Ovary (tissue), 3 donors: Measurements from ENCODE around the gene DSCAML1.

ENCODE experiments used
- CTCF ChIP-seq, 3 donors: fragments of 450-650 bp in 2 of 3; fragments of 200-600 bp in 1 of 3; IDR thresholded peaks; one replicate each; pipeline versions ENCODE4 v1.5.1 to v1.8.0; 2016 to 2022; ENCODE audit warnings: antibody characterized with exemption in 3 of 3, mild to moderate bottlenecking in 1 of 3
- EP300 ChIP-seq: sonication (generic); formaldehyde crosslinking; IDR thresholded peaks from one replicate; pipeline ENCODE4 v1.6.1; 2017; ENCODE audit warnings: antibody characterized with exemption
- donor health status: DM: no; HTN: no; CAD: no.

GRCh38 chr11:117523680-117524079 lies 273.3 kb downstream of the DSCAML1 start:
- TF ChIP-seq CTCF (IDR thresholded peaks at IDR 0.05), result no peak
- TF ChIP-seq EP300, result no peak
